Osteocyte (in vitro differentiated cells): ENCODE results near the gene EFS. TPM values are rescaled to one million over a fixed set of nuclear protein-coding genes. Genes with fewer than 3 reads are reported as not detected.

Source experiments
- DNase-seq: peaks from one replicate; pipeline ENCODE4 v3.0.0; 2021; ENCODE audit warnings: mixed read lengths; ENCODE audit not compliant: unreplicated experiment; ENCODE audit errors: extremely low spot score
- H3K27ac Mint-ChIP-seq: one replicate; pipeline ENCODE4 v1.8.0; 2021; ENCODE audit warnings: mild to moderate bottlenecking, mixed read lengths; ENCODE audit not compliant: unreplicated experiment
- H3K27me3 Mint-ChIP-seq: one replicate; pipeline ENCODE4 v1.8.0; 2021; ENCODE audit warnings: mixed read lengths; ENCODE audit not compliant: unreplicated experiment
- H3K36me3 Mint-ChIP-seq: one replicate; pipeline ENCODE4 v1.8.0; 2021; ENCODE audit warnings: mixed read lengths; ENCODE audit not compliant: unreplicated experiment
- H3K4me1 Mint-ChIP-seq: one replicate; pipeline ENCODE4 v1.8.0; 2021; ENCODE audit warnings: mixed read lengths; ENCODE audit not compliant: unreplicated experiment
- H3K4me3 Mint-ChIP-seq: one replicate; pipeline ENCODE4 v1.8.0; 2021; ENCODE audit warnings: mild to moderate bottlenecking, moderate library complexity, mixed read lengths; ENCODE audit not compliant: unreplicated experiment
- H3K9me3 Mint-ChIP-seq: one replicate; pipeline ENCODE4 v1.8.0; 2021; ENCODE audit warnings: mixed read lengths; ENCODE audit not compliant: unreplicated experiment
- total RNA-seq: library from RNA; stranded (reverse); gene quantifications from 2 replicates; pipeline ENCODE4 v1.2.1, GENCODE V29; 2021
- TF ChIP-seq, protein P1 (sequence below): fragments of 200-600 bp; sonication (generic); IDR thresholded peaks from 2 replicates; pipeline ENCODE4 v1.5.0; 2021; ENCODE audit warnings: antibody characterized with exemption, mild to moderate bottlenecking, moderate library complexity

Gene EFS
- total RNA-seq, 1 donor from 2014 or later: 31.9 TPM

DNA sequence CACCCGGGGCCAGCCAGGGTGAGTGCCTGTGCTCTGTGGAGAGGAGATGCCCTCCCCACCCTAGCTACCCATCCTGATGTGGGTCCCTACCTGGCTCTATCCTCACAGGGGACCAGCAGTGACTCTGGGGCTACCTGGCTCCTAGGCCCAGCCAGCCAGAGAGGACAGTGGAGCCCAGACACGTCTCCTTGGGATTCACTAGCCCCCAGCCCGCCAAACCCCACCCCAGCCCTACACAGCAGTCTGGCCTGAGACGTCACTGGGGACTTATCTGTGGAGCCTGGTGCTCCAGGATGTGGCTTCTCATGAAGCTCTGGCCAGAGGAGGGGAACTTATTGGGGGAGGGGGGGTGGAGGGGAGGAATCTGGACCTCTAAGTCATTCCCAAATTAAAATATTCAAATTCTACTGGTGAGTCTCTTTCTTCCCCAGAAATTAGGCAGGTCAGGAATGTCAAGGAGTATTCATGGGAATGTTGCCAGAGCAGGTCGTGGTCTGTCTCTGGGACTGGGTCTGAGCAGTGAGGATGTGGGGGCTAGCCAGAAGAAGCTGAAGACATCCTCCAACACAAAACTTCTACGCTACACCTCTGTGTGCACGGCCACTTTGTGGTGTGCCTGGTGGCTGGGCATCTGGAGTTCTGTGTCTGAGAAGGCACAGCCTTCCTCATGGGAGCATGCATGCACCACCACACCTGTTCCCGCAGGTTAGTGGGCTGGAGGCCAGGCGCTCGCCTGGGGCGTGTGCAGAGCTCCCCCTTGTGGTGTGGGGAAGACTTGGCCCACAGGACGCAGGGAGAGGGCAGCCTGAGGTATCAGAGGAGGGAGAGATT is 14.6 kb upstream of the EFS start:
- H3K9me3 Mint-ChIP-seq: no peaks in the 10 kb centered on the region
- DNase-seq: no peak
- H3K27ac Mint-ChIP-seq: no peak overlapping the region
- H3K27me3 Mint-ChIP-seq: peaks cover 28% of the 10 kb centered on the region
- no peak overlapping the region for H3K4me3 Mint-ChIP-seq
- H3K36me3 Mint-ChIP-seq: no peaks in the 10 kb centered on the region
- peaks cover 4% of the 10 kb centered on the region for H3K4me1 Mint-ChIP-seq
- TF ChIP-seq, protein P1, sequence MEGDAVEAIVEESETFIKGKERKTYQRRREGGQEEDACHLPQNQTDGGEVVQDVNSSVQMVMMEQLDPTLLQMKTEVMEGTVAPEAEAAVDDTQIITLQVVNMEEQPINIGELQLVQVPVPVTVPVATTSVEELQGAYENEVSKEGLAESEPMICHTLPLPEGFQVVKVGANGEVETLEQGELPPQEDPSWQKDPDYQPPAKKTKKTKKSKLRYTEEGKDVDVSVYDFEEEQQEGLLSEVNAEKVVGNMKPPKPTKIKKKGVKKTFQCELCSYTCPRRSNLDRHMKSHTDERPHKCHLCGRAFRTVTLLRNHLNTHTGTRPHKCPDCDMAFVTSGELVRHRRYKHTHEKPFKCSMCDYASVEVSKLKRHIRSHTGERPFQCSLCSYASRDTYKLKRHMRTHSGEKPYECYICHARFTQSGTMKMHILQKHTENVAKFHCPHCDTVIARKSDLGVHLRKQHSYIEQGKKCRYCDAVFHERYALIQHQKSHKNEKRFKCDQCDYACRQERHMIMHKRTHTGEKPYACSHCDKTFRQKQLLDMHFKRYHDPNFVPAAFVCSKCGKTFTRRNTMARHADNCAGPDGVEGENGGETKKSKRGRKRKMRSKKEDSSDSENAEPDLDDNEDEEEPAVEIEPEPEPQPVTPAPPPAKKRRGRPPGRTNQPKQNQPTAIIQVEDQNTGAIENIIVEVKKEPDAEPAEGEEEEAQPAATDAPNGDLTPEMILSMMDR: peak; percentile 91

DNA sequence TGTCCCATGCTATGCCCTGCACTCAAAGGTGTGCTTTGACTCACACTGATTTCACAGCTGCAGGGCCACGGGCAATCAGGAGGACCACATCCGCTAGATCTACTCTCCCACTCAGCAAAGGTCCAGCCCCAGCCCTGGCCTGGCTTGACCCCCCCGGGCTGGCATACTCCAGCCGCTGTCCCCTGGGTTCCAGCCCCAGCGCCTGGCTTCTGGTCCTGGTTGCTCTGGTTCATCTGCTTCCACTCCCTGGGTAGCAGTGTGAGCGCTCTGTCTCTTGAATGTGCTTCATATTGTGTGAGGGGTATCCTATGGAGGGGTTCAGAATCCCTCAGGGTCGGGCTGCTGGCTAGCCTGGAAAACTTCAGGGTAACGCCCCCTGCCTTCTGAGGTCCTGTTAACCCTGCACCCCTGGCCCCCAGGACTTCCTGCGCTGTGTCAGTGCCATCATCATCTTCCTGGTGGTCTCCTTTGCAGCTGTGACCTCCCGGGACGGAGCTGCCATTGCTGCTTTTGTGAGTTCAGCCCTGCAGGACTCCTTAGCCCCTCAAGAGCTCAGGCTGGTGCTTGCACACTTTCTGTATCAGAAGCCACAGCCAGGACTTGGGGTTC is 13.7 kb upstream of the EFS start:
- Mint-ChIP-seq H3K36me3 (no peaks in the 10 kb centered on the region), H3K27me3 (peaks cover 23% of the 10 kb centered on the region), H3K4me1 (peaks cover 4% of the 10 kb centered on the region), H3K4me3 (no peak overlapping the region), H3K27ac (no peak overlapping the region), H3K9me3 (no peaks in the 10 kb centered on the region)
- TF ChIP-seq, protein P1: no peak
- DNase-seq: no peak

DNA sequence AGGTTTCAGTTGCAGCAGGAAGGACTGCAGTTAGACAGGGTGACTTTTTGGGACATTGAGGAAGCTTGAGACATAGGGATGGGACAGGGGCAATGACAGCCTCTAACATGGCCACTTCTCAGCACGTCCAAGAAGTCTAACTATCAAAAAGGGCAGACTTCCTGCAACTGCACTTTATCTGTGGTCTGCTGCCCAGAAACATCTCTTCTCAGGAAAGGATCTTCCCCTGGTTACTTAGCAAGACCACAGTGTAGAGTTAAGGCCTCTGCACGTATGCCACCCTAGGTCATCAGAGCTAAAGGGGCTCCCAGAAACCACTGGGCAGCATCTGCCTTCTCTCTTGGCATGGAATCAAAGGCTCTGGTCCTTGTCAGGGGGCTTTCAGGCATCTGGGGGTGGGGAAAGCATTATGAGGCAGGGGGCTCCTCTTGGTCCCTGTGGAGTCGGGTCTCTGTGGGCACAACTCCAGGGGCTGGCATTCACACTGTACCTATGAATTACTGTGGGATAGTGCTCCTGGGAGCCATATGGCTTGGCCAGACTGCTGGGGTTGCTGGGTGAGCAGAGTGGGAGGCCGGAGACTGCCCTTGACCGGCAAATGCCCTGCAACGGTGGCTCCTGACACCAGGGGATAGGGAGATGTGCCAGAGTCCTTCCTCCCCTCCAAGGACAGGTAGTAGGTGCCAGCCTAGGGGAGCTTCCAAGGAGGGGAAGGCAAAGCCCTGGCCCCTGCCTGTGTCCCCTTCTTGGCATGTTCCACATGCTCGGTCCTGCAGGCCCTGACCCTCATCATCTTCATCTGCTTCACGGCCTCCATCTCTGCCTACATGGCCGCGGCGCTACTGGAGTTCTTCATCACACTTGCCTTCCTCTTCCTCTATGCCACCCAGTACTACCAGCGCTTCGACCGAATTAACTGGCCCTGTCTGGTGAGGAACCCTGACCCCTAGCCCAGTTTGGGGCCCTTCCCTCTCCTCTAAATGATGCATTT is 12.9 kb upstream of the EFS start:
- TF ChIP-seq, protein P1: no peak
- Mint-ChIP-seq H3K36me3 (no peaks in the 10 kb centered on the region), H3K9me3 (no peaks in the 10 kb centered on the region), H3K4me3 (no peak overlapping the region), H3K27me3 (peaks cover 24% of the 10 kb centered on the region), H3K4me1 (peaks cover 4% of the 10 kb centered on the region), H3K27ac (no peak overlapping the region)
- no peak for DNase-seq

DNA sequence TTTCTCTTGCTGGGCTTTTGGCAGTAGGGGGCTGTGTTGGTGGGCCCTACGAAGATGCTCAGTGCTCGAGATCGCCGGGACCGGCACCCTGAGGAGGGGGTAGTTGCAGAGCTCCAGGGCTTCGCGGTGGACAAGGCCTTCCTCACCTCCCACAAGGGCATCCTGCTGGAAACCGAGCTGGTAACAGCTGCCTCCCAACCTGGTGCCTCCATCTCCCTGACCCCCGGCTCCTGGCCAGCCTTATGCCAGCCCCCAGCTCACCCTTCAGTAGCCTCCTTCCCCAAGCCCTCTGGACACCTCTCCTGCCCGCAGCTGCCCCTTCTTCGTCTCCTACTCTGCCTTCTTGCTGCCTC is 12.2 kb upstream of the EFS start:
- Mint-ChIP-seq H3K4me1 (peaks cover 4% of the 10 kb centered on the region), H3K27me3 (peaks cover 24% of the 10 kb centered on the region), H3K4me3 (no peak overlapping the region), H3K9me3 (no peaks in the 10 kb centered on the region), H3K36me3 (no peaks in the 10 kb centered on the region), H3K27ac (no peak overlapping the region)
- TF ChIP-seq, protein P1: no peak
- DNase-seq: no peak
